Prostate gland (tissue), 1 donor: ENCODE data around the gene PIPOX.

ENCODE experiments used
- POLR2A ChIP-seq: fragments of 450-650 bp; IDR thresholded peaks from one replicate; pipeline ENCODE4 v1.6.1; 2016; ENCODE audit warnings: antibody characterized with exemption, mild to moderate bottlenecking
- POLR2AphosphoS5 ChIP-seq: sonication (generic); formaldehyde crosslinking; IDR thresholded peaks from one replicate; pipeline ENCODE4 v1.6.1; 2017; ENCODE audit warnings: antibody characterized with exemption

GRCh38 chr17:29004081-29004692 lies 38.8 kb upstream of the PIPOX start:
- TF ChIP-seq POLR2A (no peak), POLR2AphosphoS5 (no peak)
